Breast epithelium (tissue), 4 donors: ENCODE measurements around the gene CABP2. TPM values are rescaled to one million over a fixed set of nuclear protein-coding genes. Genes with fewer than 3 reads are reported as not detected.

Experiments used
- DNase-seq, 2 donors: peaks; one replicate each; pipeline ENCODE4 v3.0.0-alpha.2; 2019; ENCODE audit warnings: low spot score in 2 of 2
- H3K27ac ChIP-seq, 2 donors: fragments of 200-600 bp; sonication (generic) in 1 of 2; one replicate each; pipeline ENCODE4 v1.5.1; 2016 to 2019; ENCODE audit warnings: mild to moderate bottlenecking in 1 of 2
- H3K27me3 ChIP-seq, 2 donors: fragments of 200-600 bp; sonication (generic) in 1 of 2; one replicate each; pipeline versions ENCODE4 v1.5.1 to v1.6.0; 2017 to 2019; ENCODE audit warnings: control low read depth in 1 of 2, mild to moderate bottlenecking in 1 of 2
- H3K36me3 ChIP-seq: fragments of 200-600 bp; one replicate; pipeline ENCODE4 v1.5.1; 2019
- H3K4me1 ChIP-seq, 2 donors: fragments of 200-600 bp; sonication (generic); one replicate each; pipeline ENCODE4 v1.5.1; 2016 to 2019; ENCODE audit warnings: control low read depth in 1 of 2
- H3K4me3 ChIP-seq, 3 donors: fragments of 200-600 bp; sonication (generic); 1 replicate in 2 of 3; 2 replicates in 1 of 3; pipeline ENCODE4 v1.5.1; 2016 to 2019; ENCODE audit warnings: mild to moderate bottlenecking in 3 of 3, moderate library complexity in 2 of 3
- H3K9me3 ChIP-seq, 2 donors: fragments of 200-600 bp; sonication (generic) in 1 of 2; one replicate each; pipeline ENCODE4 v1.5.1; 2016 to 2019; ENCODE audit warnings: control low read depth in 1 of 2
- CTCF ChIP-seq, 3 donors: fragments of 450-650 bp; IDR thresholded peaks; one replicate each; pipeline ENCODE4 v1.5.1; 2016 to 2017; ENCODE audit warnings: antibody characterized with exemption in 3 of 3, mild to moderate bottlenecking in 3 of 3, moderate library complexity in 3 of 3
- POLR2A ChIP-seq: fragments of 450-650 bp; IDR thresholded peaks from one replicate; pipeline ENCODE4 v1.6.1; 2016; ENCODE audit warnings: antibody characterized with exemption, mild to moderate bottlenecking, moderate library complexity
- POLR2AphosphoS5 ChIP-seq, 3 donors: sonication (generic); formaldehyde crosslinking; IDR thresholded peaks; one replicate each; pipeline ENCODE4 v1.6.1; 2017; ENCODE audit warnings: antibody characterized with exemption in 3 of 3
- intact Hi-C: fragments of 100-400 bp; cut with DNase I; formaldehyde crosslinking; loops from one replicate; pipeline ENCODE4 v1.15.1; 2023; ENCODE audit warnings: low total_unique reads
- total RNA-seq, 3 donors: library from RNA; depleted of rRNA; stranded (reverse); fragments of >200 nt; gene quantifications; one replicate each; pipeline ENCODE4 v1.1.0, GENCODE V29; 2016

The CABP2 gene
- total RNA-seq, 3 donors from 2014 or later: not detected

- no peaks in the 10 kb centered on the region for H3K27me3 ChIP-seq
- TF ChIP-seq CTCF (IDR thresholded peaks at IDR 0.05) (no peak), POLR2AphosphoS5 (IDR thresholded peaks at IDR 0.05) (no peak), POLR2A (no peak)
- H3K36me3 ChIP-seq: no peaks in the 10 kb centered on the region
- H3K4me3 ChIP-seq: no peak overlapping the region
- H3K4me1 ChIP-seq: no peaks in the 10 kb centered on the region
- peaks cover 0 to 14% of the 10 kb centered on the region in 2 donors for H3K9me3 ChIP-seq
- DNase-seq: no peak
- no peak overlapping the region for H3K27ac ChIP-seq
- intact Hi-C loops: no loop called here
Measured at GRCh38 chr11:67538306-67538705, 15.1 kb upstream of the CABP2 start.

GRCh38 chr11:67535561-67535960 is 12.3 kb upstream of the CABP2 start:
- TF ChIP-seq CTCF (IDR thresholded peaks at IDR 0.05) (no peak), POLR2AphosphoS5 (IDR thresholded peaks at IDR 0.05) (no peak), POLR2A (no peak)
- no peaks in the 10 kb centered on the region for H3K4me1 ChIP-seq
- peaks cover 0 to 14% of the 10 kb centered on the region in 2 donors for H3K9me3 ChIP-seq
- H3K27me3 ChIP-seq: no peaks in the 10 kb centered on the region
- H3K27ac ChIP-seq: no peak overlapping the region
- H3K36me3 ChIP-seq: no peaks in the 10 kb centered on the region
- DNase-seq: no peak
- no peak overlapping the region for H3K4me3 ChIP-seq
- intact Hi-C loops: no loop called here

DNA sequence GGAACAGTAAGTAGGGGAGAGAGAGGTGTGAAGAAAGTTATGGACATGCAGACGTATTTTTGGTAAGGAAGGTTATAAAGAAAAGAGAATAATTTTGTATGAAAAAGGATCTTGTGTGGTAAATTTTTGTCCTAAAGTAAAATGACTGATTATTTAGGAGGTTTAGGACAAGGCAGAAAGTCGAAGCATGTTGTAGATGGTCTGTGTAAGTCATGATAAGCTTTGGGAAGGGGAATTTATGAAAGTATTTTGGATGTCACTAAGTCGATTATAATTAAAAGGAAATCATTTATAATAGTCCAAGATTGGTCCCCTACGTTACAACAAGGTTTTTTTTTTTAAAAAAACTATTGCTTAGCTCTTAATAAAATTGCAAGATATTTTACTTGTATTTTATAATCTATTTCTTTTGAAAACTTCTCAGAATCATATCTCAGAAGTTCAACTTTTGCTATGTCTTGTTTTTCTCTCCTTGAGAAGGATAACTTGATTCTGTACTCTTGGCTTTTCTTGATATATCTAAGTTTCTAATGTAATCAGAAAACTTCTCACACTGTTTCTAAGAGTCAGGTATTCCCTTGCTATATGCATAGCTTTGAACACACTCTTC is 10.9 kb upstream of the CABP2 start:
- intact Hi-C loops: no loop called here
- Histone ChIP-seq H3K27me3 (no peaks in the 10 kb centered on the region), H3K4me1 (no peaks in the 10 kb centered on the region), H3K27ac (no peak overlapping the region), H3K4me3 (no peak overlapping the region), H3K9me3 (peaks cover 0 to 14% of the 10 kb centered on the region in 2 donors), H3K36me3 (no peaks in the 10 kb centered on the region)
- TF ChIP-seq POLR2AphosphoS5 (IDR thresholded peaks at IDR 0.05): no peak
- no peak for TF ChIP-seq POLR2A
- no peak for TF ChIP-seq CTCF (IDR thresholded peaks at IDR 0.05)
- no peak for DNase-seq

- H3K36me3 ChIP-seq: no peaks in the 10 kb centered on the region
- no peak for DNase-seq
- H3K4me3 ChIP-seq: no peak overlapping the region
- no peak overlapping the region for H3K27ac ChIP-seq
- peaks cover 0 to 14% of the 10 kb centered on the region in 2 donors for H3K9me3 ChIP-seq
- no peaks in the 10 kb centered on the region for H3K27me3 ChIP-seq
- TF ChIP-seq POLR2AphosphoS5 (IDR thresholded peaks at IDR 0.05) (no peak), CTCF (IDR thresholded peaks at IDR 0.05) (no peak), POLR2A (no peak)
- intact Hi-C loops: no loop called here
- H3K4me1 ChIP-seq: no peaks in the 10 kb centered on the region
Measured at GRCh38 chr11:67532889-67533288, 9.6 kb upstream of the CABP2 start.

DNA sequence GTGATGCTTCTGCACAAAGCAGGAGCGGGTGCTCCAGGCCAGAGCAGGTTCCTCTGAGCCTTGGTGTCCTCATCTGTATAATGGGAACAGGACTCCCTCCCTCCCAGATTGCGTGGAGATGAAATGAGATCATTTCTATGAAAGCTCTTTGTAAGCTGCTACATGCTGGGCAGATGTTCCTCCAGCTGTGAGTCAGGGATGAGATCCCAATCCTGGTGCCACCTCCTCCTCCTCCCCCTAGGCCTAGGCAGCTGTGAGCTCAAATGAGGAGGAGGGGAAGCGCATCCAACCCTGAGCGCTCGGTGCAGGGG is 7.0 kb upstream of the CABP2 start:
- Histone ChIP-seq H3K27me3 (no peaks in the 10 kb centered on the region), H3K4me1 (no peaks in the 10 kb centered on the region), H3K9me3 (peaks cover 0 to 14% of the 10 kb centered on the region in 2 donors), H3K4me3 (no peak overlapping the region), H3K27ac (no peak overlapping the region), H3K36me3 (no peaks in the 10 kb centered on the region)
- intact Hi-C loops: no loop called here
- TF ChIP-seq POLR2AphosphoS5 (IDR thresholded peaks at IDR 0.05) (no peak), POLR2A (no peak), CTCF (IDR thresholded peaks at IDR 0.05) (no peak)
- no peak for DNase-seq
